ENCODE results near the gene AMDHD1.

DNA sequence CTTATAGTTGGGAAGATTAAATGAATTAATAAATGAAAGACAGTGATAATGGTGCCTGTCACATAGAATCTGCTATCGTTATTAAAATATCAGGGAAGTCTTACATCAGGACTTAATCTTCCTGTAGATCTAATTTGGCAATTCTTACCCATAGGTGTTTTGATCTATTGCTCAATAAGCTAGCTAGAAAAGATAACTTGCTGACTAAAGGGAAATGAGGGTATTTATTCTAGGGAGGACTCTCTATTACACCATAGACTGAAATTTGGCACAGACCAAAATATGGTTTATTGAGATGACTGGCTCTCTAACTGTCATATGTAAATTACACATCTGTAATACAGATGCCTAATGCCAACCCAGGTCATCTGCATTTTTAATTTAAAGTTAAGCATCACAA, 41.6 kb downstream of the AMDHD1 start:
- TF ChIP-seq, protein P1, sequence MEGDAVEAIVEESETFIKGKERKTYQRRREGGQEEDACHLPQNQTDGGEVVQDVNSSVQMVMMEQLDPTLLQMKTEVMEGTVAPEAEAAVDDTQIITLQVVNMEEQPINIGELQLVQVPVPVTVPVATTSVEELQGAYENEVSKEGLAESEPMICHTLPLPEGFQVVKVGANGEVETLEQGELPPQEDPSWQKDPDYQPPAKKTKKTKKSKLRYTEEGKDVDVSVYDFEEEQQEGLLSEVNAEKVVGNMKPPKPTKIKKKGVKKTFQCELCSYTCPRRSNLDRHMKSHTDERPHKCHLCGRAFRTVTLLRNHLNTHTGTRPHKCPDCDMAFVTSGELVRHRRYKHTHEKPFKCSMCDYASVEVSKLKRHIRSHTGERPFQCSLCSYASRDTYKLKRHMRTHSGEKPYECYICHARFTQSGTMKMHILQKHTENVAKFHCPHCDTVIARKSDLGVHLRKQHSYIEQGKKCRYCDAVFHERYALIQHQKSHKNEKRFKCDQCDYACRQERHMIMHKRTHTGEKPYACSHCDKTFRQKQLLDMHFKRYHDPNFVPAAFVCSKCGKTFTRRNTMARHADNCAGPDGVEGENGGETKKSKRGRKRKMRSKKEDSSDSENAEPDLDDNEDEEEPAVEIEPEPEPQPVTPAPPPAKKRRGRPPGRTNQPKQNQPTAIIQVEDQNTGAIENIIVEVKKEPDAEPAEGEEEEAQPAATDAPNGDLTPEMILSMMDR (IDR thresholded peaks at IDR 0.05), result no peak
- TF ChIP-seq ZFX (IDR thresholded peaks at IDR 0.05; ENCODE audit: borderline replicate concordance), result no peak

Measured in 22Rv1 (cell line).